Left lung (tissue), 10 donors: Measurements from ENCODE around the gene ABTB2. TPM values are rescaled to one million over a fixed set of nuclear protein-coding genes. Genes with fewer than 3 reads are reported as not detected.
A peak's percentile ranks its signal among the peaks of the same experiment; 100 is the strongest.

Experiments
- ATAC-seq: fragments of 200-7000 bp; cut with Tn5 transposase; one replicate; pipeline ENCODE4 v1.9.1; 2020; ENCODE audit warnings: moderate library complexity
- DNase-seq, 4 donors: peaks; one replicate each; pipeline ENCODE4 v3.0.0-alpha.2; 2013 to 2020
- H3K27ac ChIP-seq, 2 donors: fragments of 200-600 bp; sonication (generic) in 1 of 2; one replicate each; pipeline versions ENCODE4 v1.5.0 to v1.8.0; 2020 to 2021
- H3K27me3 ChIP-seq, 2 donors: fragments of 200-600 bp; sonication (generic) in 1 of 2; one replicate each; pipeline versions ENCODE4 v1.5.0 to v1.8.0; 2020 to 2021
- H3K36me3 ChIP-seq, 2 donors: fragments of 200-600 bp; sonication (generic) in 1 of 2; one replicate each; pipeline versions ENCODE4 v1.5.0 to v1.8.0; 2020 to 2021
- H3K4me1 ChIP-seq, 2 donors: fragments of 200-600 bp; one replicate each; pipeline ENCODE4 v1.8.0; 2021
- H3K4me3 ChIP-seq, 2 donors: fragments of 200-600 bp; sonication (generic) in 1 of 2; one replicate each; pipeline versions ENCODE4 v1.5.0 to v1.8.0; 2020 to 2021; ENCODE audit warnings: mild to moderate bottlenecking in 1 of 2
- H3K9me3 ChIP-seq, 2 donors: fragments of 200-600 bp; sonication (generic) in 1 of 2; one replicate each; pipeline versions ENCODE4 v1.5.0 to v1.8.0; 2020 to 2021
- CTCF ChIP-seq, 2 donors: fragments of 200-600 bp; sonication (generic) in 1 of 2; IDR thresholded peaks; one replicate each; pipeline versions ENCODE4 v1.5.0 to v1.8.0; 2021; ENCODE audit warnings: antibody characterized with exemption in 2 of 2
- intact Hi-C, 2 donors: fragments of 100-400 bp; cut with DNase I; formaldehyde crosslinking; loops; one replicate each; pipeline versions ENCODE4 v1.11.2 to v1.14.2; 2022
- polyA plus RNA-seq, 6 donors: library from polyadenylated mRNA; unstranded; fragments of 120-200 nt; gene quantifications; one replicate each; pipeline ENCODE4 v1.2.1, GENCODE V29; 2013; ENCODE audit not compliant: insufficient read length in 6 of 6
- total RNA-seq, 2 donors: library from RNA; stranded (reverse); fragmentation: NEBNext Ultra II Directional; extraction: Animal tissue kit (Norgen Biotek cat#: 25700); gene quantifications; one replicate each; pipeline ENCODE4 v1.2.1, GENCODE V29; 2021
- donor health status: DM: no; HTN: yes; CAD: no.
- donor health status: DM: no; HTN: no; CAD: no.

Gene ABTB2
- total and polyA plus RNA-seq, 8 donors = 2.4 to 6.9 (median 4.8) TPM

GRCh38 chr11:34305780-34306179, 52.0 kb downstream of the ABTB2 start:
- Histone ChIP-seq H3K4me1 (peaks cover 0 to 22% of the 10 kb centered on the region in 2 donors), H3K27ac (no peak overlapping the region), H3K36me3 (no peaks in the 10 kb centered on the region), H3K27me3 (no peaks in the 10 kb centered on the region), H3K9me3 (no peaks in the 10 kb centered on the region), H3K4me3 (no peak overlapping the region)
- intact Hi-C loops = no loop called here
- DNase-seq (no peak), ATAC-seq (no peak)
- TF ChIP-seq CTCF (IDR thresholded peaks at IDR 0.05) = no peak

- no peak overlapping the region for H3K4me3 ChIP-seq
- no peak for TF ChIP-seq CTCF (IDR thresholded peaks at IDR 0.05)
- intact Hi-C loops = no loop called here
Observed at GRCh38 chr11:34305193-34305592, 52.6 kb downstream of the ABTB2 start.

GRCh38 chr11:34303028-34303570, 54.7 kb downstream of the ABTB2 start:
- Histone ChIP-seq H3K9me3 (no peaks in the 10 kb centered on the region), H3K4me1 (peaks cover 0 to 11% of the 10 kb centered on the region in 2 donors), H3K36me3 (no peaks in the 10 kb centered on the region), H3K27me3 (no peaks in the 10 kb centered on the region), H3K4me3 (no peak overlapping the region), H3K27ac (no peak overlapping the region)
- DNase-seq = peak in 1 of 4 donors; percentile 43
- no peak for ATAC-seq
- no peak for TF ChIP-seq CTCF (IDR thresholded peaks at IDR 0.05)
- intact Hi-C loops = no loop called here

More at GRCh38 chr11:34305193-34305592, 52.6 kb downstream of the ABTB2 start:
- no peaks in the 10 kb centered on the region for H3K9me3 ChIP-seq
- DNase-seq (no peak), ATAC-seq (no peak)
- peaks cover 0 to 26% of the 10 kb centered on the region in 2 donors for H3K4me1 ChIP-seq
- H3K36me3 ChIP-seq = no peaks in the 10 kb centered on the region
- H3K27me3 ChIP-seq = no peaks in the 10 kb centered on the region
- H3K27ac ChIP-seq = no peak overlapping the region

- H3K27me3 ChIP-seq = no peaks in the 10 kb centered on the region
- no peak for DNase-seq
- no peak for TF ChIP-seq CTCF (IDR thresholded peaks at IDR 0.05)
- H3K4me3 ChIP-seq = no peak overlapping the region
- H3K9me3 ChIP-seq = no peaks in the 10 kb centered on the region
- H3K27ac ChIP-seq = no peak overlapping the region
- H3K4me1 ChIP-seq = peaks cover 0 to 11% of the 10 kb centered on the region in 2 donors
- no peaks in the 10 kb centered on the region for H3K36me3 ChIP-seq
- intact Hi-C loops = no loop called here
- ATAC-seq = peak; percentile 41
Observed at GRCh38 chr11:34302046-34302921, 55.5 kb downstream of the ABTB2 start.

GRCh38 chr11:34300926-34301295, 56.9 kb downstream of the ABTB2 start:
- H3K4me1 ChIP-seq = peaks cover 0 to 11% of the 10 kb centered on the region in 2 donors
- ATAC-seq (no peak), DNase-seq (no peak)
- no peaks in the 10 kb centered on the region for H3K36me3 ChIP-seq
- no peak overlapping the region for H3K27ac ChIP-seq
- H3K9me3 ChIP-seq = no peaks in the 10 kb centered on the region
- H3K4me3 ChIP-seq = no peak overlapping the region
- intact Hi-C loops = no loop called here
- no peak for TF ChIP-seq CTCF (IDR thresholded peaks at IDR 0.05)
- no peaks in the 10 kb centered on the region for H3K27me3 ChIP-seq
